Muscle layer of duodenum (tissue), 2 donors: ENCODE data around the gene TMEM178B.

Experiments
- H3K27ac ChIP-seq: one replicate; pipeline ENCODE4 v1.7.0; 2013; ENCODE audit warnings: mild to moderate bottlenecking, low read length
- H3K27me3 ChIP-seq: one replicate; pipeline ENCODE4 v1.7.0; 2013; ENCODE audit warnings: low read depth, mild to moderate bottlenecking, control low read depth, low read length
- H3K36me3 ChIP-seq, 2 donors: one replicate each; pipeline ENCODE4 v1.7.0; 2013; ENCODE audit warnings: low read length in 2 of 2, control low read depth in 1 of 2, mild to moderate bottlenecking in 1 of 2; ENCODE audit not compliant: insufficient read depth in 2 of 2, control insufficient read depth in 1 of 2
- H3K4me1 ChIP-seq, 2 donors: one replicate each; pipeline ENCODE4 v1.7.0; 2013; ENCODE audit warnings: low read length in 2 of 2, mild to moderate bottlenecking in 2 of 2, control low read depth in 1 of 2, moderate library complexity in 1 of 2; ENCODE audit not compliant: insufficient read depth in 2 of 2, control insufficient read depth in 1 of 2
- H3K4me3 ChIP-seq, 2 donors: one replicate each; pipeline ENCODE4 v1.7.0; 2013; ENCODE audit warnings: low read length in 2 of 2, low read depth in 1 of 2, mild to moderate bottlenecking in 1 of 2
- H3K9me3 ChIP-seq, 2 donors: one replicate each; pipeline ENCODE4 v1.7.0; 2013; ENCODE audit warnings: low read length in 2 of 2, control low read depth in 1 of 2, mild to moderate bottlenecking in 1 of 2; ENCODE audit not compliant: control insufficient read depth in 1 of 2
- donor health status: healthy.

Gene TMEM178B

DNA sequence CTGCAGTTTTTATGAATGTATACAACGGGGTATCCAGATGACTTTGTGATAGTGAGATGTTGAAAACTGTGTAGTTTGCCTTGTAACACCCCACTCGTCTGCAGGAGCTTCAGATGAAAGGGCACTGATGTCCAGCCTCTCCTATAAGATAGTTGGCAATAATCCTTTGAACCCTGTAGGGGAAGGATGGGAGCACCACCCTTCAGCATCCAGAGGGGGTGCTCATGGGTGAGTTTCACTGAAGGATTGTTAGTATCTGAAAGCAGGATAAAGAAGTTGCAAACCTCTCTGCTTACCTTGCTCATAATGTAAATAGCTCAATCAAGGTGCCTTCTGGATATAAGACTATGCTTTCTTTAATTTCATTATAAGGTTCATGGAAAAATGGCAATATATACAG, 201.5 kb downstream of the TMEM178B start:
- H3K4me3 ChIP-seq, result no peak overlapping the region
- no peaks in the 10 kb centered on the region for H3K27me3 ChIP-seq
- no peaks in the 10 kb centered on the region for H3K36me3 ChIP-seq
- no peak overlapping the region for H3K27ac ChIP-seq
- no peaks in the 10 kb centered on the region for H3K4me1 ChIP-seq
- H3K9me3 ChIP-seq, result no peaks in the 10 kb centered on the region

DNA sequence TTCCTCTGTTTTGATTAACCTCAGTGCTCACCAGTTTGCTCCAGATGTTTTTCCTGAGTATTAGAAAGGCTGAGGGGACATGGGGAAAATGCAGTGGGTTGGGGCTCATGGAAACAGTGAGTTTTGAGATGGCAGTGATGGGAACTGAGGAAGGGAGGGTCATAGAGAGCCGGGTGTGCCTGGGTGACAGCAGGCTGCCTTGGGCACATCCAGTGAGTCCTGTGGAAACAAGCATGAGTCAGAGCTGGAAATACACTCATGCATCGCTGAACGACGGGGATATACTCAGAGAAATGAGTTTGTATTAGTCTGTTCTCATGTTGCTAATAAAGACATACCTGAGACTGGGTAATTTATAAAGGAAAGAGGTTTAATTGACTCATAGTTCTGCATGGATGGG, 202.2 kb downstream of the TMEM178B start:
- no peaks in the 10 kb centered on the region for H3K36me3 ChIP-seq
- no peaks in the 10 kb centered on the region for H3K9me3 ChIP-seq
- H3K27me3 ChIP-seq, result no peaks in the 10 kb centered on the region
- no peak overlapping the region for H3K4me3 ChIP-seq
- H3K27ac ChIP-seq, result no peak overlapping the region
- no peaks in the 10 kb centered on the region for H3K4me1 ChIP-seq

DNA sequence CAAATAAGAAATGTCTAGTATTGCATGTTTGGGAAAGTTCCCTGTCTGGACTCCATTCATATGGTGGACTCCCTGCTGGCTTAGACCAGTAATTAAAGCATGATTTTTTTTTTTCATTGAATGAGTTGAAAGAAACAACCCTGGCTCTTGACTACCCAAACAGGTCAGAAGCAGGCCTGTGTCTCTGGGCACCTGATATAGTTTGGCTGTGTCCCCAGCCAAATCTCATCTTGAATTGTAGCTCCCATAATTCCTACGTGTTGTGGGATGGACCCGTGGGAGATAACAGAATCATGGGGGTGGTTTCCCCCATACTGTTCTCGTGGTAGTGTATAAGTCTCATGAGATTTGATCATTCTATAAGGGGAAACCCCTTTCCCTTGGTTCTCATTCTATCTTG, 206.2 kb downstream of the TMEM178B start:
- Histone ChIP-seq H3K27me3 (no peaks in the 10 kb centered on the region), H3K36me3 (no peaks in the 10 kb centered on the region), H3K9me3 (no peaks in the 10 kb centered on the region), H3K27ac (no peak overlapping the region), H3K4me1 (no peaks in the 10 kb centered on the region), H3K4me3 (no peak overlapping the region)

DNA sequence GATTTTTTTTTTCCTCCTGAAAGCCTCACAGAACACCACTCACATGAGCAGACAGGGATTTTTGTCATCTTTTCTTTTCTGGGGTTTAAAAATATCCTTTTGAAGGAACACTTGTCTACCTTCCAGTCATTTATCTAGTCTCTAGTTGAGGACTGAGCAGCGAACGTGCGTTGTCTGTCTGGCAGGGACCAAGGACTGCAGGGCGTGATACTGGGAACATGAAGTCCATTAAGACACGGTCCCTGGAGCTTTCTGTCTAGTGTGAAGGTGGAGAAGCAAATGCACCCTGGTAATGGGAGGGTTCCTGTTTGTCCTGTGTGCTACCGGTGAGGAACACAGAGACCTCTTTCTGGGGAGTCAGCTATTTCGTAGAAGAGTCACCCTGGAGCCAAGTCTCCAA, 207.4 kb downstream of the TMEM178B start:
- Histone ChIP-seq H3K27me3 (no peaks in the 10 kb centered on the region), H3K36me3 (no peaks in the 10 kb centered on the region), H3K4me3 (no peak overlapping the region), H3K27ac (no peak overlapping the region), H3K9me3 (no peaks in the 10 kb centered on the region), H3K4me1 (no peaks in the 10 kb centered on the region)

DNA sequence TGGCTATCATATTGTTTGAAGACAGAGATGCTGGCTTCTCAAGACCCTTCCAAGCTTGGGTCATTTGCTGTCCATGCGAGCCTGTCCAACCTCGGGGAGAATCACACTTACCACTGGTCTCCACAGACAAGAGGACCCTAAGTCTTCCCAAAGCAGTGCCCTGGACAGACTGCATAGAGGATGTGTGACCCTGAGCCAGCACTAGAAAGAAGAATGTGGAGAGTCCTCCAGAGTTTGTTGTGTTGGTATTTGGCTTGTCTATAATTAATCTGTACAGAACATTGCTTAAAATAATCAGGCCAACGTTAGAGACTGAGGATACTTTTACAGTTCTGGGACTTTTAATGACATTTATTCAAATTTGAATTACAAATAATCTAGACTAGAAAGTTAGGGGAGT, 212.7 kb downstream of the TMEM178B start:
- no peaks in the 10 kb centered on the region for H3K4me1 ChIP-seq
- H3K4me3 ChIP-seq, result no peak overlapping the region
- no peaks in the 10 kb centered on the region for H3K9me3 ChIP-seq
- no peaks in the 10 kb centered on the region for H3K27me3 ChIP-seq
- no peak overlapping the region for H3K27ac ChIP-seq
- no peaks in the 10 kb centered on the region for H3K36me3 ChIP-seq

DNA sequence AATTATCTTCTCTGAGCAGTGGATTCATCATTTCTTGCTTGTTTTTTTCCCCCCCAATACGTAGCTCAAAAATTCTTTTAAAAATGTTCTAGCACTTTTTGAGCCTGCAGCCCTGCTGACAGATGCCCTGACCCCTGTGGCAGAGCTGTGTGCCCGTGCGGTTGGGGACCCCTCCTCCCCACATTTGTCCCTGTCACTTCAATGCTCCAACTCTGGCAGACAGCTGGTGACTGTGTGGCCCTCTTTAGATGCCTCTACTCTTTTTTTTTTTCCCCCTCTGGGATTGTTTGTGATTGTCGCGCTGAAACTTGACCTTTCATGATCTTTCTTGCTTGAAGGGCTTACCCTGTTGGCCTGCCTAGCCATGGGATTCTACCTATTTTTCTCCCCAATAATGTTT, 214.1 kb downstream of the TMEM178B start:
- Histone ChIP-seq H3K4me3 (no peak overlapping the region), H3K27me3 (no peaks in the 10 kb centered on the region), H3K27ac (no peak overlapping the region)

DNA sequence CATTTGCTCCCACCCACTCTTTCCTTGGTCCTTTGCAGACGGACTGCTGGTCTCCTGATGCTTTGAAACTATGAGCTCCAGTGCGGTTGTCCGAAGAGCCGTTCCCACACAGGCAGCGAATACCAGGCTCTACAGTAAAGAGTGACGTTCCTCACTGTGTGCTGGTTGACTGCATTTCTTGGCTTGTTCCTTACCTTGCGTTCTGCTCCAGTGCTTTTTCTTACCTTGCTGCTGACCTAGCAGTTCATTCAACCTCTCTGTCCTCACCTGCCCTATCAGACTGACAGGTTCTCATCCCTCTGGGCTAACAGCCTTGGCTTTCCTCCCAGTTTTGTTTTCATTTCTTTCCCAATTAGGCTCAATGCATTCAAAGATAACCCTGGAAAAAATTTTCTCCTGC, 214.8 kb downstream of the TMEM178B start:
- H3K27me3 ChIP-seq, result no peaks in the 10 kb centered on the region
- no peaks in the 10 kb centered on the region for H3K4me1 ChIP-seq
- no peaks in the 10 kb centered on the region for H3K36me3 ChIP-seq
- no peak overlapping the region for H3K4me3 ChIP-seq
- H3K27ac ChIP-seq, result no peak overlapping the region
- H3K9me3 ChIP-seq, result no peaks in the 10 kb centered on the region

More for the DNA sequence above, 214.1 kb downstream of the TMEM178B start:
- H3K9me3 ChIP-seq, result no peaks in the 10 kb centered on the region
- no peaks in the 10 kb centered on the region for H3K4me1 ChIP-seq
- H3K36me3 ChIP-seq, result no peaks in the 10 kb centered on the region

DNA sequence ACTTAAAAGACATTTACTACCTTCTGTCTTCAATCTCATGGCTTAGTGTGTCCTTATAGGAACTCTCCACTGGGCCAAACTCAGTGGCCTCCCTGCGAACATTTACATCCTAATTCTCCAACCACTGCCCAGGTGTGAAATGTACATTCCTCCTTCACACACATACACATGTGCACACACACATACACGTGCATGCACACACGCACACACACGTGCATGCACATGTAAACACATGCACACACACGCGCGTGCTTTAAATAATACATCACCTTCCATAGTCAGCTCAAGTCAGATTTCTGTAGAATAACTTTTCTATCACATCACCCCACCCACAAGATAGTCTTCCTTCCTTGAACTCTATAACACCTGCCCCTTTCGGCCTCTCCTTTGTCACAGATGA, 216.5 kb downstream of the TMEM178B start:
- no peak overlapping the region for H3K27ac ChIP-seq

DNA sequence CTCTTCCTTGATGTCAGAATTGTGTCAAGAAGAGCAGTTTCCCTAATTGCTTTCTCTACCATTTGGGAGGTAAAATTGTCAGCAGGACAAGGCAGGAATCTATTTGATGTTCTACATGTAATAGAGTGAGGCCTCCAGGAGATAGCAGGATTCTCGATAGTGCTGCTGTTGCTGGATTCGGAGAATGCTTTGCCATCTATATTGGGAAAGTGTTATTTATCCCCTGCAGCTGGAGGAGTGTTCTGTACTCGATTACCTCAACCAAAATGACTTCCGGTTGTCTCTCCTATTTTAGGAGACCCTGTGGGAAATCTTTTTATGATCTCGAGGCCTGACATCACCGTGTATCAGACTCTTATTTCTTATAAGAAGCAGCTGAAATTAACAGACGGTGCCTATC, 217.1 kb downstream of the TMEM178B start:
- no peak overlapping the region for H3K27ac ChIP-seq
- no peaks in the 10 kb centered on the region for H3K36me3 ChIP-seq
- H3K4me3 ChIP-seq, result no peak overlapping the region
- no peaks in the 10 kb centered on the region for H3K4me1 ChIP-seq
- H3K9me3 ChIP-seq, result no peaks in the 10 kb centered on the region
- H3K27me3 ChIP-seq, result no peaks in the 10 kb centered on the region

More for the DNA sequence above, 216.5 kb downstream of the TMEM178B start:
- Histone ChIP-seq H3K4me1 (no peaks in the 10 kb centered on the region), H3K9me3 (no peaks in the 10 kb centered on the region), H3K4me3 (no peak overlapping the region), H3K36me3 (no peaks in the 10 kb centered on the region), H3K27me3 (no peaks in the 10 kb centered on the region)

DNA sequence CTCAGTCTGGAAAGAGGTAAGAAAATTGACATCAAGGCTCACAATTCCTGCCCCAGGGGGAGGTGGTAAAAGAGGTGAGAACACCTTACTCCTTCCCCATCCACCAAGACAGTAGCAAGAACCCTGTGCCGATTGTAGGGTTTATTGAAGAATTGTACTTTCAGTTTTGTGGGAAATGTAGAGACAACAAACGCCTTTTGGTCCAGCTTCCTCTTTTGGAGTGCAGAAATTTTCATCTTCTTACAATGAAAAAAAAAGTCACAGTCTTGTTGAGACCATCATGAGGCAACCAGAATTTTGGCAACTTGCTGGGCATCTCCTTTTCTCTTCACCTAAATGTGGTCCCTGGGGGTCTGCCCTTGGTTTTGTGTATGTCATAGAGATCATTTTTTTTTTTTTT, 217.7 kb downstream of the TMEM178B start:
- H3K27ac ChIP-seq, result no peak overlapping the region
- H3K4me3 ChIP-seq, result no peak overlapping the region
- H3K4me1 ChIP-seq, result no peaks in the 10 kb centered on the region
- no peaks in the 10 kb centered on the region for H3K36me3 ChIP-seq
- H3K9me3 ChIP-seq, result no peaks in the 10 kb centered on the region
- H3K27me3 ChIP-seq, result no peaks in the 10 kb centered on the region

DNA sequence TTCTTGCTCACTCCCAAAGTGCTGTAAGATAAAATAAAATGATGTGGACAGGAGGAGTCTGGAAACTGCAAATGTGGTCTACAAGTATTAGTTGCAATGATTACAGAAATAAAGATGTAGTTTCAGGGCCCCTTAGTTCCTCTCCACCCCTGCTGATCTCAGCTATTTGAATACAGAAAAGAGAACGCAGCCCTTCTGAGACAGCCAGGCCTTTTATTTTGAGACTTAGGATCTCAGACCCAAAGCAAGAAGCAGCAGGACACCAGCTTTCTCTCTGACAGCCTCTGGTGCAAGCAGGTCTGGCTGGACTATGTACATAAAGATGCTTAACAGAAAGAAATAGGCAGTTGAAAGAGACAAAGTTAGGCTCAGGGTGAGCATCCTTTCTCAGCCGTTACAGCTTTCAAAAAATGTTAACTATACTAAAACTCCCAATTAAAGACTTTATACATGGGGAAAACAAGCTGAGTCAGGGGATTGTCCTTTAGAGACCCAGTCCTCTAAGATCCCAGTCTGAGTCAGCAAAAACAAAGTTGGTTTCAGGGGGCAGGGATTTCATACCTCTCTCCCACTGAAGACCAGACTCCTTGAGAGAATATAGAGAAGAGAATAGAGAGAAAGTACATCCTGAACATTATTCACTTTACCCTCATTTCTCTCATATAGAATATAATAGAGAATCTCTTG, 220.4 kb downstream of the TMEM178B start:
- no peak overlapping the region for H3K27ac ChIP-seq
- no peaks in the 10 kb centered on the region for H3K4me1 ChIP-seq

DNA sequence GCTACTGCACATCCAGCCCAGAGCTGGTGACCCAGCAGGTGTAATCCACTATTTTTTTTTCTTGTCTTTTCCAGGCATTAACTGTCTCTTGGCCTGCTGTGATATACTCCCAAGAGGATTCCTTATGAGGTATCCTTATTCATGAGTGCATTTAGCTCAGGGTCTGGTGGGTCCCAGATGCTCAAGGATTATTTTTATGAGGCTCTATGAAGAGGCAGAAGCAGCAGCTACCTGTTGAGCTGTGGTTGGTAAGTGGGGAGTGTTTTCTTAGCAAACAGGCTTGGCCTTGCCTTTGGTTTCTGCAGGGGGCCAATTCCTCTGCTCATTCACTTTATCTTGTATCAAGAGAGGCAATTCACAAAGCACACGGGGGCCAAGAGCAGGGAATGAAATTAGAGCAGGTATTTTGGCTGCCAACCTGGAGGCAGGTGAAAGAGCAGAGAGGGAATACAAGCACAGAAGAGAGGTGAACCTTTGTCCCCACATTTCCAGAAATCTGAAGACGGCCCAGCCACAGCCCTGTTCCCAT, 221.6 kb downstream of the TMEM178B start:
- H3K9me3 ChIP-seq, result no peaks in the 10 kb centered on the region
- H3K27ac ChIP-seq, result no peak overlapping the region
- H3K27me3 ChIP-seq, result no peaks in the 10 kb centered on the region
- H3K36me3 ChIP-seq, result no peaks in the 10 kb centered on the region
- no peak overlapping the region for H3K4me3 ChIP-seq
- H3K4me1 ChIP-seq, result no peaks in the 10 kb centered on the region

More for the DNA sequence above, 220.4 kb downstream of the TMEM178B start:
- Histone ChIP-seq H3K9me3 (no peaks in the 10 kb centered on the region), H3K36me3 (no peaks in the 10 kb centered on the region), H3K27me3 (no peaks in the 10 kb centered on the region), H3K4me3 (no peak overlapping the region)
